Smooth muscle cell (in vitro differentiated cells): ENCODE results near the gene TTC32. TPM values are rescaled to one million over a fixed set of nuclear protein-coding genes. Genes with fewer than 3 reads are reported as not detected.

ENCODE experiments used
- DNase-seq: peaks from one replicate; lab custom pipeline; 2025; ENCODE audit not compliant: unreplicated experiment; lab: John Stamatoyannopoulos, UW
- H2AFZ ChIP-seq: fragments of 200-600 bp; sonication (generic); 2 replicates; pipeline ENCODE4 v1.6.0; 2016; ENCODE audit warnings: antibody characterized with exemption, low read depth, mild to moderate bottlenecking
- H3F3A ChIP-seq: fragments of 200-600 bp; sonication (generic); 2 replicates; pipeline ENCODE4 v1.6.0; 2017; ENCODE audit warnings: antibody characterized with exemption, low read depth
- H3K27ac ChIP-seq: fragments of 200-600 bp; sonication (generic); 2 replicates; pipeline ENCODE4 v1.5.1; 2016; ENCODE audit warnings: low read depth, mild to moderate bottlenecking
- H3K27me3 ChIP-seq: fragments of 200-600 bp; sonication (generic); 2 replicates; pipeline ENCODE4 v1.6.1; 2016; ENCODE audit warnings: low read depth, mild to moderate bottlenecking
- H3K36me3 ChIP-seq: fragments of 200-600 bp; sonication (generic); 2 replicates; pipeline ENCODE4 v1.5.1; 2016; ENCODE audit warnings: low read depth
- H3K4me1 ChIP-seq: fragments of 200-600 bp; sonication (generic); 2 replicates; pipeline ENCODE4 v1.5.1; 2016; ENCODE audit warnings: low read depth
- H3K4me2 ChIP-seq: fragments of 200-600 bp; sonication (generic); 2 replicates; pipeline ENCODE4 v1.6.0; 2016; ENCODE audit warnings: mild to moderate bottlenecking
- H3K4me3 ChIP-seq: fragments of 200-600 bp; sonication (generic); 2 replicates; pipeline ENCODE4 v1.5.1; 2016; ENCODE audit warnings: mild to moderate bottlenecking
- H3K79me2 ChIP-seq: fragments of 200-600 bp; sonication (generic); 2 replicates; pipeline ENCODE4 v1.6.0; 2016; ENCODE audit warnings: low read depth, mild to moderate bottlenecking
- H3K9ac ChIP-seq: fragments of 200-600 bp; sonication (generic); 2 replicates; pipeline ENCODE4 v1.6.0; 2016; ENCODE audit warnings: low read depth
- H3K9me3 ChIP-seq: fragments of 200-600 bp; sonication (generic); replicated peaks from 2 replicates; pipeline ENCODE4 v1.5.1; 2016; ENCODE audit warnings: low read depth
- H4K20me1 ChIP-seq: fragments of 200-600 bp; sonication (generic); 2 replicates; pipeline ENCODE4 v1.6.0; 2016; ENCODE audit warnings: low read depth
- CTCF ChIP-seq: fragments of 200-600 bp; sonication (generic); IDR thresholded peaks from 2 replicates; pipeline ENCODE4 v1.5.1; 2017; ENCODE audit warnings: borderline replicate concordance, mild to moderate bottlenecking, antibody characterized with exemption; ENCODE audit not compliant: insufficient read depth, poor library complexity, severe bottlenecking
- WGBS: methylation state at CpG from one replicate; pipeline ENCODE4 v1.1.7; 2016; ENCODE audit warnings: low lambda C conversion rate; 5-methylcytosine and 5-hydroxymethylcytosine counted together
- polyA plus RNA-seq: library from polyadenylated mRNA; unstranded; fragments of >200 nt; fragmentation: Nextera tagmentation; extraction: Ambion mirVana; gene quantifications from 2 replicates; pipeline ENCODE4 v1.2.1, GENCODE V29; 2016
- total RNA-seq: library from RNA; depleted of rRNA; stranded (reverse); fragments of >200 nt; gene quantifications from 2 replicates; pipeline ENCODE4 v1.2.3, GENCODE V29; 2014

The TTC32 gene
- total and polyA plus RNA-seq, 2 experiments from 2014 or later = 5.2 to 6.2 TPM

GRCh38 chr2:19883971-19884720 is 17.6 kb downstream of the TTC32 start:
- no peak for DNase-seq
- no peak overlapping the region for H3K9ac ChIP-seq
- no peaks in the 10 kb centered on the region for H3F3A ChIP-seq
- no peak overlapping the region for H3K4me3 ChIP-seq
- H3K27me3 ChIP-seq = no peaks in the 10 kb centered on the region
- no peaks in the 10 kb centered on the region for H3K79me2 ChIP-seq
- H3K4me2 ChIP-seq = no peak overlapping the region
- H3K36me3 ChIP-seq = no peaks in the 10 kb centered on the region
- H3K4me1 ChIP-seq = no peaks in the 10 kb centered on the region
- H3K9me3 ChIP-seq = no peaks in the 10 kb centered on the region
- WGBS = 95% methylated on average over 8 of the region's 8 CpGs
- H4K20me1 ChIP-seq = no peaks in the 10 kb centered on the region
- no peak overlapping the region for H3K27ac ChIP-seq
- H2AFZ ChIP-seq = no peak overlapping the region
- TF ChIP-seq CTCF = no peak

DNA sequence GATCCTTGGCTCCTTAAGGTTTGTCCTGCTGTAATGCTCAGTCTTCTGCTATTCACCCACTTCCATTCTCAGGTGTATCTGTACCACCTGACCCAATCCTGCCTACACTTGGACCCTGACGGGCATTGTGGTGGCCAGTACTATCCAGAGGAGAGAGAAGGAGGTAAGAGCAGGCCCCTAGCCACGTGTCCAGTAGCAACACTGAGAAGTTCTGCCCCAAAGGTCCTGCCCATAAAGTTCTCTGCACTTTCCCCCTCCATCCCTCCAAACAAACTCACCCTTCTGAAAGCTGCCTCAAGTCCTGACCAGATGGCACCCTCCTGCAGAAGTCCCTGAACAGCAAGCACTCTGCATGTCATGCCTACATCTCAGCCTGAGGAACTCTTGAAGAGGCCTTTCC is 18.3 kb downstream of the TTC32 start:
- DNase-seq = no peak
- Histone ChIP-seq H3K4me3 (no peak overlapping the region), H2AFZ (no peak overlapping the region), H3K4me2 (no peak overlapping the region), H3K79me2 (no peaks in the 10 kb centered on the region), H3K9ac (no peak overlapping the region), H3K36me3 (no peaks in the 10 kb centered on the region), H4K20me1 (no peaks in the 10 kb centered on the region), H3F3A (no peaks in the 10 kb centered on the region), H3K9me3 (no peaks in the 10 kb centered on the region), H3K27ac (no peak overlapping the region), H3K27me3 (no peaks in the 10 kb centered on the region), H3K4me1 (no peaks in the 10 kb centered on the region)
- 60% methylated on average over 2 of the region's 2 CpGs for WGBS
- TF ChIP-seq CTCF = no peak

GRCh38 chr2:19882286-19882685 is 19.5 kb downstream of the TTC32 start:
- no peaks in the 10 kb centered on the region for H3K9me3 ChIP-seq
- no peak for TF ChIP-seq CTCF
- H3K4me2 ChIP-seq = no peak overlapping the region
- no peaks in the 10 kb centered on the region for H4K20me1 ChIP-seq
- H3K4me3 ChIP-seq = no peak overlapping the region
- no peaks in the 10 kb centered on the region for H3K4me1 ChIP-seq
- H3K79me2 ChIP-seq = no peaks in the 10 kb centered on the region
- no peaks in the 10 kb centered on the region for H3K36me3 ChIP-seq
- no peak for DNase-seq
- H3K27me3 ChIP-seq = no peaks in the 10 kb centered on the region
- WGBS = 86% methylated on average over 2 of the region's 2 CpGs
- no peak overlapping the region for H3K27ac ChIP-seq
- H3F3A ChIP-seq = no peaks in the 10 kb centered on the region
- H2AFZ ChIP-seq = no peak overlapping the region
- H3K9ac ChIP-seq = no peak overlapping the region

DNA sequence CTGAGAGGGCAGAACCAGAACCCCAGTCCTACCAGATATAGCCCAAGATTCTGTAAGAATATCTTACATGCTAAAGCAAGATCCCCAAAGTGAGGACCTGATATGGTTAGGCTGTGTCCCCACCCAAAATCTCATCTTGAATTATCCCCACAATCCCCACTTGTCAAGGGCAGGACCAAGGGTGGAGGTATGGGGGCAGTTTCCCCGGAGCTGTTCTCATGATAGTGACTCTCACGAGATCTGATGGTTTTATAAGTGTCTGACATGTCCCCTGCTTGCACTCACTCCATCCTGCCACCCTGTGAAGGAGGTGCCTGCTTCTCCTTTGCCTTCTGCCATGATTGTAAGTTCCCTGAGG is 19.9 kb downstream of the TTC32 start:
- H3K79me2 ChIP-seq = no peaks in the 10 kb centered on the region
- H3K36me3 ChIP-seq = no peaks in the 10 kb centered on the region
- H3F3A ChIP-seq = no peaks in the 10 kb centered on the region
- no peaks in the 10 kb centered on the region for H3K4me1 ChIP-seq
- H3K4me3 ChIP-seq = no peak overlapping the region
- no peak overlapping the region for H2AFZ ChIP-seq
- DNase-seq = no peak
- TF ChIP-seq CTCF = no peak
- no peaks in the 10 kb centered on the region for H4K20me1 ChIP-seq
- H3K9me3 ChIP-seq = no peaks in the 10 kb centered on the region
- no peak overlapping the region for H3K27ac ChIP-seq
- no peak overlapping the region for H3K9ac ChIP-seq
- WGBS = 79% methylated on average over 2 of the region's 2 CpGs
- no peaks in the 10 kb centered on the region for H3K27me3 ChIP-seq
- H3K4me2 ChIP-seq = no peak overlapping the region
